GM19452 (cell line): ENCODE measurements around the gene RXFP3.
"Not testable (repeated sequence)": the region's sequence is repeated elsewhere in the genome, so short reads cannot be mapped to it uniquely, and the experiment has no call there.

Source experiments
- ATAC-seq: cut with Tn5 transposase; IDR thresholded peaks from one replicate; pipeline ENCODE4 v1.9.1; 2021; ENCODE audit not compliant: unreplicated experiment

Gene RXFP3, protein sequence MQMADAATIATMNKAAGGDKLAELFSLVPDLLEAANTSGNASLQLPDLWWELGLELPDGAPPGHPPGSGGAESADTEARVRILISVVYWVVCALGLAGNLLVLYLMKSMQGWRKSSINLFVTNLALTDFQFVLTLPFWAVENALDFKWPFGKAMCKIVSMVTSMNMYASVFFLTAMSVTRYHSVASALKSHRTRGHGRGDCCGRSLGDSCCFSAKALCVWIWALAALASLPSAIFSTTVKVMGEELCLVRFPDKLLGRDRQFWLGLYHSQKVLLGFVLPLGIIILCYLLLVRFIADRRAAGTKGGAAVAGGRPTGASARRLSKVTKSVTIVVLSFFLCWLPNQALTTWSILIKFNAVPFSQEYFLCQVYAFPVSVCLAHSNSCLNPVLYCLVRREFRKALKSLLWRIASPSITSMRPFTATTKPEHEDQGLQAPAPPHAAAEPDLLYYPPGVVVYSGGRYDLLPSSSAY

DNA sequence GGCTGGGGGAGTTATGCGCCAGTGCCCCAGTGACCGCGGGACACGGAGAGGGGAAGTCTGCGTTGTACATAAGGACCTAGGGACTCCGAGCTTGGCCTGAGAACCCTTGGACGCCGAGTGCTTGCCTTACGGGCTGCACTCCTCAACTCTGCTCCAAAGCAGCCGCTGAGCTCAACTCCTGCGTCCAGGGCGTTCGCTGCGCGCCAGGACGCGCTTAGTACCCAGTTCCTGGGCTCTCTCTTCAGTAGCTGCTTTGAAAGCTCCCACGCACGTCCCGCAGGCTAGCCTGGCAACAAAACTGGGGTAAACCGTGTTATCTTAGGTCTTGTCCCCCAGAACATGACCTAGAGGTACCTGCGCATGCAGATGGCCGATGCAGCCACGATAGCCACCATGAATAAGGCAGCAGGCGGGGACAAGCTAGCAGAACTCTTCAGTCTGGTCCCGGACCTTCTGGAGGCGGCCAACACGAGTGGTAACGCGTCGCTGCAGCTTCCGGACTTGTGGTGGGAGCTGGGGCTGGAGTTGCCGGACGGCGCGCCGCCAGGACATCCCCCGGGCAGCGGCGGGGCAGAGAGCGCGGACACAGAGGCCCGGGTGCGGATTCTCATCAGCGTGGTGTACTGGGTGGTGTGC lies at the start of gene RXFP3:
Gene RXFP3, plus strand, starts transcription at position 6 of the 636 bp plus-strand sequence. Its CDS starts 355 bp downstream, at position 361.
- no peak for ATAC-seq

GRCh38 chr5:33887268-33887667 lies 48.9 kb upstream of the RXFP3 start:
- ATAC-seq = no peak

GRCh38 chr5:33888587-33888986 lies 47.6 kb upstream of the RXFP3 start:
- no peak for ATAC-seq

DNA sequence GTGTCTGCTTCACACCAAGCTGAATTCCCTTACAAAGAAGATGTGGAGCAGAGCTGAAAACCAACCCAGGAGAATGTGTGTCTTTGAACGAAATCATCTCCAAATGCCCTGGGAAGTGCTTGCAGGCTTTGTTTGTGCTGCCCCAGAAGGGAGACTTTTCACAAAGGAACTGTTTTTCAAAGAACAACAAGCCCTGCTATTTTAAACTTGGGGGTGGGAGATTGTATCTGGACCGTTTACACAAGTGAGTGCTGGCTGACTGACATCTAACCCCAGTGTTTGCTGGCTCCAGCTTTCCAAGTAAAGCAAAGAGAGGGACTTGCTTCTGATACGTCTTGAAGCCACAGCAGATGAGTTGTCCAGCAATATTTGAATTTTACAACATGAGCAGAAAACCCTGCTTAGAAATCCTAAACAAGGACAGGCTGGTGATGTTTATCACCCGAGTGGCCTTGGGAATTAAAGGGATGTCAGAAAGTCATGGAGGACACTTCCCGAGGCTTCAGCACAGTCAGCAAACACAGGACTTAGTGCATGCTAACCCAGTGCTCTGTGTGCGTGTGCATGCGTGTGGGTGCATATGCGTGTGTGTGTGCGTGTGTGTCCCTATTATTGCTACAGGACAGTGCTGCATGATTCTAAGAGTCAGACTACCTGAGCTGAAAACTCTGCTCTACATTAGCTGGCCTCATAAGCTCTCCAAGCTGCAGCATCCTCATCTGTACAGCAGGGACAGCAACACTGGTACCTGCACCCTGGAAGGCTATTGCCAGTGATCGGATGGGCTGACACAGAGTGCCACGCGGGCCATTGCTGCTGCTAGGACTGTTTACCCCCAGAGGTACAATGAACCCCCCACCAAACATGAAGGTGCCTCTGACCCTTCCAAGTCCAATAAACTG lies 45.8 kb upstream of the RXFP3 start:
- ATAC-seq = no peak

GRCh38 chr5:33891446-33891787 lies 44.8 kb upstream of the RXFP3 start:
- no peak for ATAC-seq

DNA sequence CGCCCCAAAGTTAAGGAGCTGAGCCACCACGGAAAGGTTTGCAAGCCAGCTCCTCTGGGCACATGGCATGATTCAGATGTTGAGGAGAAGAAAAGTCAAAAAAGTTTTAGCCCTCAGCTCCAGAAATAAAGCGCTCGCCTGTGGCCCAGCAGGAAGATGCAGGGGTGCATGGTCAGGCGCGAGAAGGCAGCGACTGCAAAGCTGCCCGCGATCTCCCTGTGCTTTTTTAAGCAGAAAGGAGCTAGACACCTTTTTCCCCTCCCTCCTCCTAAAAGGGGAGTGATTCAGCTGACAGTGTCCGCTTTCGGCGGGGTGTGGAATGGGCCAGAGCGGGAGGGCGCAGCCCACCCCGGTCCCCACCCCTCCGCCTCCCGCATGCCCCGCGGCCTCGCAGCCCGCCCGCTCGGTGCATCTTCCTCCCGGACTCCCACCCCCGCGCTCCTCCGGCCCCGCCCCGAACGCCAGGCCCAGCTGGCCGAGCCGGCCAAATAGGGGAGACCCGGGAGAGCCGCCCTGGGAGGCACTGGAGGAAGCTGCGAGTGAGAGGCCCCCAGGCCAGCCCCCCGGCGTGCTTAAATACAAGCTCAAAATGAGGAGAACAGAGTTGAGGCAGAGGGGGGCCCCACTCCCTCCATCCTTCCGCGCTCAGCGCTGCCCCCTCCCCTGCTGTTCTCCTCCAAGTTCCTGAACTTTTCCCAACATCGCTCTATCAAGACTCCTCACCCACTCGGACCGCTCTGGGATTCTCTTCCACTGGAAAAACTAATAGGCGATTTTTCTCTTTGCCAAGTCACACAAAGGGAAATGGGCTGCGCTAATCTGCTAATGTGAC lies 44.2 kb upstream of the RXFP3 start, which contains the start of gene ADAMTS12:
Gene ADAMTS12, minus strand, starts transcription at position 203 of the 832 bp plus-strand sequence. Its CDS starts 134 bp downstream, at position 69.
- ATAC-seq = no peak

DNA sequence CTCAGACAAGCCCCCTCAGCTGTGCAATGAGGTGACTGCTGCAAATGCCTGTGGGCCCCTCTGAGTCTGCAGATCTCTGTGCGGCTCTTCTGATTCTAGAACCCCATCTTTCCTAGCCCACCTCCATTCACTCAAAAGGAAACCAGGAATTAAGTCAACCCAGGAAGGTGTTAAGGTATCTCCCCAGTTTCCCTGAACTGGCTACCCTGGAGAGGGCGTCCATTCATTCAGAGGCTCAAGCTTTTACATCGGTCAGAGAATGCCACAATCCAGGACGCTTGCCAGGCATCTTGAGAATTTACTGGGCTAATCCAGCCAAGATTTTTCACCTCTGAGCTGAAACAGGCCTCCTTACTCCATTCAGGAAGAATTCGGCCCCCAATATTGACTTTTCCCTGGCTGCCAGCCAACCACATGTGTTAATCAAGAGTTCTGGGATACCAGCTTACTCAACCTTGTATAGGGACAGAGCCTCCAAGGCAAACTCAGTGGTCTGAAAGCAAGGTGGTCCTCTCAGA lies 43.5 kb upstream of the RXFP3 start:
- ATAC-seq = no peak

DNA sequence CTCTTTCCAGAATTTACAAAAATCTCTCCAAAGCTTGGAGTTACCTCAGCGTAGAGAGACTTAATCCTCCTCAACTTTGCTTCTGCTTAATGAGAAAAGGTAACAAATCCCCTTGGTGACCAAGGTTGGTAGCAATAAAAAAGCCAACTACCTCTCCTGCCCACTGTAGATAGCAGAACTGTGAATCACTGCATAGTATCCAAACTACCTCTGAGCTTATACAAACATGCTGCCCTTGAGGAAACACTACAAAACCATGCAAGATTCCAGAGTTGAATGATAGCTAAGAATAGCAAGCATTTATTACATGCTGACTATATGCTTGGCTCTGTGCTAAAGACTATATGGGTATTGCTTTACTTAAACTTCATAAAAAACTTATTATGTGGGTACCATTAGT lies 41.6 kb upstream of the RXFP3 start:
- no peak for ATAC-seq

DNA sequence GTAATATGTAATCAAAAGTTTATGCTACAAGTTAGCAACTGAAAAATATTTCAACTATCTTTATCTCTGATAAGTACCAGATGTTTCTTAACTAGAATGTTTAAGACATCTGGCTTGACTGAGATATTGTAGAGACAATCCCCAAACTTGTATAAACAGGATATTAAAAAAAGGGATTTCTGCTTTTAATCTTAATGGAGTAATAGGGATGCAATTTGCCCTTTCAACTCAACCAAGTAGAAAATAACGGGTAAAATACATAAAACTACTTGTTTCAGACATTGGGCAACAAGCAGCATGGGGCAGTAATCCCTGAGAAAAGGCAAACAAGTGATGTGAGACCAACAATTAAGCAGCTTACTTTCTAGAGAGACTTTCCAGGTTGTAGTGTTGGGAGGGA lies 35.0 kb upstream of the RXFP3 start:
- no peak for ATAC-seq

DNA sequence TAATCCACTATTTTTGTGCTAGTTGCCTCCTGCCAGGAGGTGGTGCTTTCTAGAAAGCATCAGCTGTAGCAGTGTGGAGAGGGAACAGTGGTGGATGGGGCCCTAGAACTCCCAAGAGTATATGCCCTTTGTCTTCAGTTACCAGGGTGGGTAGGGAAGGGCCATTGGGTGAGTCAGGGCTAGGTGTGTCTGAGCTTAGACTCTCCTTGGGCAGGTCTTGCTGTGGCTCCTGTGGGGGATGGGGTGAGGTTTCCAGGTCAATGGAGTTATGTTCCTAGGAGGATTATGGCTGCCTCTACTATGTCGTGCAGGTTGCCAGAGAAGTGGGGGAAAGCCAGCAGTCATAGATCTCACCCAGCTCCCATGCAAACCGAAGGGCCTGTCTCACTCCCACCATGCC lies 33.1 kb upstream of the RXFP3 start:
- ATAC-seq = no peak

DNA sequence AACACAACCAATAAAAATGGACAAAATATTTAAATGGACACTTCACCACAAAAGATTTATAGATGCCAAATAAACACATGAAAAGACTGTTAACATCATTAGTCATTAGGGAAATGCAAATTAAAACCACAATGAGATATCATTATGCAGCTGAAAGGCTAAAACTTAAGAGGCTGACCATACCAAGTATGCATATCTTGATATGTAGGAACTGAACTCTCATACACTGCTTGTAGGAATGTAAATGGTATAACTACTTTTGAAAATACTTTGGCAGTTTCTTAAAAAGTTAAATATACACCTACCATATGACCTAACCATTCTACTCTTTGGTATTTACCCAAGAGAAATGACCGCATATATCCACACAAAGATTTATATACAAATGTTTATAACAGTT lies 30.8 kb upstream of the RXFP3 start:
- ATAC-seq = no peak

DNA sequence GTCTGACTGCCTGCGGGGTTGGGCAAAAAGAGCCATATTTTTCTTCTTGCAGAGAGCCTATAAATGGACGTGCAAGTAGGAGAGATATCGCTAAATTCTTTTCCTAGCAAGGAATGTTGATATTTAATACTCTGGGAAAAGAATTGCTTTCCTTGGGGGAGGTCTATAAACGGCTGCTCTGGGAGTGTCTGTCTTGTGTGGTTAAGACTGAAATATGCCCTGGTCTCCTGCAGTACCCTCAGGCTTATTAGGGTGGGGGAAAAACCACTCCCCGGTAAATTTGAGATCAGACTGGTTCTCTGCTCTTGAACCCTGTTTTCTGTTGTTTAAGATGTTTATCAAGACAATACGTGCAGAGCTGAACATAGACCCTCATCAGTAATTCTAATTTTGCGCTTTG lies 29.9 kb upstream of the RXFP3 start:
- not testable (repeated sequence) for ATAC-seq

DNA sequence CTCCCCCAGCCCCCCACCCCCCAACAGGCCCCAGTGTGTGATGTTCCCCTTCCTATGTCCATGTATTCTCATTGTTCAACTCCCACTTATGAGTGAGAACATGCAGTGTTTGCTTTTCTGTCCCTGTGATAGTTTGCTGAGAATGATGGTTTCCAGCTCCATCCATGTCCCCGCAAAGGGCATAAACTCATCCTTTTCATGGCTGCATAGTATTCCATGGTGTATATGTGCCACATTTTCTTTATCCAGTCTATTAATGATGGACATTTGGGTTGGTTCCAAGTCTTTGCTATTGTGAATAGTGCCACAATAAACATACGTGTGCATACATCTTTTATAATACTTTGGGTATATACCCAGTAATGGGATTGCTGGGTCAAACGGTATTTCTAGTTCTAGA lies 21.3 kb upstream of the RXFP3 start:
- ATAC-seq = not testable (repeated sequence)

DNA sequence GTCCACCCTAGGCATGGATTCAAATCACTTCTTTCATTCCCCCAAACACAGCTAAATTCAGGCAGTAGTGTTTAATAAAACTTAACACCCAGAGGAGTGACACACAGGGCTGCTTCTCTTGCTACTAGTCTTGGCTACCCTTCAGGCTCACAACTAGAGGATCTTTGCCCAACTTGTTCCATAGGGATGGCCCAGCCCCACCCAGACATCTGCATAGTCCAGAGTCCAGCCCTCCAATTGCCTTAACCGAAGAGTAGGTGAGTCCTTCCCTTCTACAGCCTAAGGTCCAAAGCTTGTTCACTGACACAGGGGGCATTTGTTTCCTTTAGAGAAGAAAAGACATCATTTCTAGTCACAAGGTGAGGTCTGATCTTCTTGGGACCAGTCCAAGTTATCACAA lies 15.2 kb upstream of the RXFP3 start:
- no peak for ATAC-seq

DNA sequence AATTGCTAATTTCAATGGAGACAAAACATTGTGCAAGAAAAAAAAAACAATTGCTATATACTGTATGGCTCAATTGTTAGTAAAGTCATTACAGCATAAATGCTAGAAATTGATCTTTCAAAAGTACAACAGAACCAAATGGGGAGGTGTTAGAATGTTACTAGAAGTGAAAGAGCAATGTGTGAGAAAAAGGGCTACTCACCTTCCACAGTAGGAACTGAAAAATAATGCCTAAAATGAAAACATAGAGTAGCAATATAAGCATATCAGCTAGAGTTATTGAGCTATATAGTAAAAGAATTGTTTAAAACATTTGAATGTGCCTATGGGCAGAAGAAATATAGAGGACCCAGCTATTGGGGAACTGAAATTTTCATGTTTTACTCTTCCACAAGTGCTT lies 10.9 kb upstream of the RXFP3 start:
- no peak for ATAC-seq

DNA sequence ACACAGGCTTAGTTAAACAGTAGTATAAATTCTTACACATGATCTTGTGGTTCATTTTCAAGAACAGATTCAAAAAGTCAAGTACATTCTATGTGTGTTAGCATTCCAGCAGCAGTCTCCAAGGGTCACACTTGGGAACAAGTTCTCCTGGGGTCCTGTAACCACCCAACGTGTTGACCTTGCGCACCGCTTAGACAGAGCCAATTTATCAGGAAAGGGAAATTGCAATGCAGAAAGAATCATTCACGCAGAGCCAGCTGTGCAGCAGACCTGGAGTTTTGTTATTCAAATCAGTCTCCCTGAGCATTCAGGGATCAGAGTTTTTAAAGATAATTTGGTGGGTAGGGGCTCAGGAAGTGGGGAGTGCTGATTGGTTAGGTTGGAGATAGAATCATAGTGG lies 8.5 kb upstream of the RXFP3 start:
- ATAC-seq = no peak

DNA sequence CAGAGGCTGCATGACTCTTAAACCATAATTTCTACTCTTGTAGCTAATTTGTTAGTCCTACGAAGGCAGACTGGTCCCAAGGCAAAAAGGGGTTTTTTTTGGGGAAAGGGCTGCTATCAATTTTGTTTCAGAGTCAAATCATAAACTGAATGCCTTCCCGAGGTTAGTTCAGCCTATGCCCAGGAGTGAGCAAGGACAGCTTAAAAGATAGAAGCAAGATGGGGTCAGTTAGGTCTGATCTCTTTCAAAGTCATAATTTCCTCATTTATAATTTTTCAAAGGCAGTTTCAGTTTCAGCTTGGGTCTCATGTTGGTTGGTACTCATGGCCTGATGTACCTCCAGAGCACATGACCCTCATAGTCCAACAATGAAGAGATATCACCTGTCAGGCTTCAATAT lies 7.9 kb upstream of the RXFP3 start:
- no peak for ATAC-seq

DNA sequence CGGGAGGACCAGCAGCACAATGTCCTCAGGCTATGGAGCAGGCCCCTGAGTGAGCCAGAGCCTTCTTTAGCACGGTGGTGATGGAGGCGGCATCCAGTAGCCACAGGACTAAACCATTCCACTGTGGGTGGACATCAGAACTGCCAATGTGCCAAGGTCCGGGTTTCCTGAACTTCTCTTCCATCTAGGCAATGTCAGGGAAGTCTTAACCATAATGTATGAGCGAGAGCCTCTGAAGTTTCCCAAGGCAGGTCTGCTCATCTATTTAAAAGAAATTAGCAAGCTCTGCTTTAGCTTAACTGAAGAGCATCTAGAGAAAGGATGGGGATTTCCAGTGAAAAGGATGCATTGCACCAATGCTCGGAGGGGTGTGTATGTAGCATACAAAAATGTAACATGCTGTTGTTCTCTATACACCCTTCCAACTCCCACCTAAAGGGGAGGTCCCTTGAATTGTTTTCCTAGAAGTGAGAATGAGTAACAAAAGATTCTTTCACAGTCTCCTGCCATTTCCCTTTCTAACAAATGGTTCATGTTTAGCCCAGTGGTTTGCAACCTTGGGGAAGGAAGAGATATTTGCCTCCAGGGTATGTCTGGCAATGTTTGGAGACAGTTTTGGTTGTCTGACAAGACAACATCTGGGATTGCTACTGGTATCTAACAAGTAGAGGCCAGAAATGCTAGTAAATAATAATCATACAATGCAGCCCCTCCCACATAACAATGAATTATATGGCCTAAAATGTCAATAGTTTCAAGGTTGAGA lies 6.1 kb upstream of the RXFP3 start:
- ATAC-seq = no peak

DNA sequence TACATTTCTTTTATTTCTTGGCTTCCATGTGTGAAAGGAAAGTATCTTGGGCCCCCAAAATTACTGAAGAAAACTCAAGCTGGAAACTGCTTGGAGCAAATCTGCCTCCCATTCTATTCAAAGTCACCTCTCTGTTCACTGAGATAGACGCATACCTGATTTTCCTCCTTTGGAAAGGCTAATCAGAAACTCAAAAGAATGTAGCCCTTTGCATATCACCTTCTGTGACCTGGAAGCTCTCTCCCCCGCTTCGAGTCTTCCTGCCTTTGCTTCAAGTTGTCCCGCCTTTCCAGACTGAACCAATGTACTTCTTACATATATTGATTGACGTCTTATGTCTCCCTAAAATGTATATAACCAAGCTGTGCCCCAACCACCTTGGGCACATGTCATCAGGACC lies 5.0 kb upstream of the RXFP3 start:
- ATAC-seq = no peak

DNA sequence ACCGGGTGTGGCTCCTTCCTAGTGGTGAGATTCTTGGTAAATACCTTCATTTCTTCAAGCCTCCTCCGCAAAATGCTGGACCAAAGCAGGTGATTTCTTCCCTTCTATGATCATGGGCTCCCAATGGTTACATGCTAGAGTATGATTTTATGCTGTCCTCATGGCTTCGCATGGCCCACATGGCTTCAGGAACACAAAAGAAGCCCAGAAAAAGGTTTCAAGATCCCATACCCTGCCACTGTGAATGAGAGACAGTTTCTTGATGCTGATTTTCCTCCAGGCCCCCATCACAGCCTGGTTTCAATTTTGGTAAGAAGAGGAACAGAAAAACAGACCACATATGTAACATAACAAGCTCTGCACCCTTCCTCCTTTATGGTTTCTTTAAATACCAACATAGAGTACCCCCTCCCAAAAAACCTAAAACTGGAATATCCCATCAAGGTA lies 2.4 kb upstream of the RXFP3 start:
- peak; percentile 80 for ATAC-seq
